GM12801 (cell line): ENCODE measurements around the gene REX1BD.

ENCODE experiments used
- TF ChIP-seq, protein P1 (sequence below): IDR thresholded peaks from one replicate; pipeline ENCODE4 v1.5.1; 2011; ENCODE audit warnings: control low read depth; ENCODE audit not compliant: insufficient read length; ENCODE audit errors: extremely low read depth

REX1BD gene

DNA sequence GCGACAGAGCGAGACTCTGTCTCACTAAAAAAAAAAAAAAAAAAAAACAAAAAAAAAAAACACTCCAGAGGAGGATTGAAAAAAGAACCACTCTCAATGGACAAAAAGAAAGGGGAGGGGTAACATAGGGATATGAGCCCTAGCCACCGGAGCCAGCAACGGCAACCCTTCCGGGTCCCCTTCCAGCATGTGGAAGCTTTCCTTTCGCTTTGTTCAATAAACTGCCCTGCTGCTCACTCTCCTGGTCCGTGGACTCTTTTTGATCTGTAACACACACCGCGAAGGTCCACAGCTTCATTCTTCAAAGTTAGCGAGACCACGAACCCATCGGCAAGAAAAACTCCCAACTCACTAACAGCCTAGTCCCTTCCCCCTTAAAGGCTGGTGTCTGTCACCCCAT, 1.0 kb upstream of the REX1BD start:
- TF ChIP-seq, protein P1, sequence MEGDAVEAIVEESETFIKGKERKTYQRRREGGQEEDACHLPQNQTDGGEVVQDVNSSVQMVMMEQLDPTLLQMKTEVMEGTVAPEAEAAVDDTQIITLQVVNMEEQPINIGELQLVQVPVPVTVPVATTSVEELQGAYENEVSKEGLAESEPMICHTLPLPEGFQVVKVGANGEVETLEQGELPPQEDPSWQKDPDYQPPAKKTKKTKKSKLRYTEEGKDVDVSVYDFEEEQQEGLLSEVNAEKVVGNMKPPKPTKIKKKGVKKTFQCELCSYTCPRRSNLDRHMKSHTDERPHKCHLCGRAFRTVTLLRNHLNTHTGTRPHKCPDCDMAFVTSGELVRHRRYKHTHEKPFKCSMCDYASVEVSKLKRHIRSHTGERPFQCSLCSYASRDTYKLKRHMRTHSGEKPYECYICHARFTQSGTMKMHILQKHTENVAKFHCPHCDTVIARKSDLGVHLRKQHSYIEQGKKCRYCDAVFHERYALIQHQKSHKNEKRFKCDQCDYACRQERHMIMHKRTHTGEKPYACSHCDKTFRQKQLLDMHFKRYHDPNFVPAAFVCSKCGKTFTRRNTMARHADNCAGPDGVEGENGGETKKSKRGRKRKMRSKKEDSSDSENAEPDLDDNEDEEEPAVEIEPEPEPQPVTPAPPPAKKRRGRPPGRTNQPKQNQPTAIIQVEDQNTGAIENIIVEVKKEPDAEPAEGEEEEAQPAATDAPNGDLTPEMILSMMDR, result no peak

GRCh38 chr19:18587962-18588610, 512 bp upstream of the REX1BD start:
- TF ChIP-seq, protein P1, result no peak

DNA sequence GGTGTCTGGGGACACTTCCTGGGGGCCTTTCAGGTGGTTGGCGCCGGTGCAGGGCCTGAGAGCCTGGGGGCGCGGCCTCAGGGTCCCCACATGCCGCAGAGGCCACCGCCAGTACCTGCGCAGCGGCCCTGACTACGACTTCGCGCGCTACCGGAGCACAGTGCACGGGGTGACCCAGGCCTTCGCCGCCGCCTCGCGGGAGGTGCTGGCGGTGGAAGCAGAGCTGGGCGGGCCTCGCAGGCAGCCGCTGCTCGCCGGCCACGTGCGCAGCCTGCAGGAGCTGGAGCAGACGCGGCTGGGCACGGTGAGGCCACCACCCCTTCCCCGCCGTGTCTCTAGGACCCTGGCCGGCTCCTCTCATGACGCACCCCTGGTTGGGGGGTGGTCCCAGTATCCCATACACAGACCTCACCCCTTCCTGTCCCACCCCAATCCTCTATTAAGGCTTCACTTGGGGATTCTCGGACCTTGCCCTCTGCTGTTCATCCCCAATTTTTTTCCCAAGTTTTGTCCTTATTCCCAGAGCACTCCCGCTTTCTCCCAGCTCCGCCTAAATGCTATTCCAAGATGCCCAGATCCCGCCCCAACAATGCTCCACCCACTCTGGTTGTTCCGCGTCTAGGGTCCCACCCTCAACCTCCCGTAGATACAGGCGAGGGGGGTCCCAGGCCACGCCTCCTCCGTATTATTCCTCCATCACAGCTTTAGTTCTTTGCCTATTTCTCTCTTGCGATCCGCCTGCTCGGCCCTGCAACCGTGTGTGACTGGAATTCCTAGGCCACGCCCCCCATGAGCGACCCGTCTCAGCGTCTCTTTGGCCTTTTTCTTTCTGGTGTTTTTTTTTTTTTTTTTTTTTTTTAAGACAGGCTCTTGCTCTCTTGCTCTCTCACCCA, 1.0 kb downstream of the REX1BD start:
- TF ChIP-seq, protein P1, result no peak

GRCh38 chr19:18590273-18591272, 2.0 kb downstream of the REX1BD start:
- TF ChIP-seq, protein P1, result no peak

- TF ChIP-seq, protein P1, result no peak
Measured at GRCh38 chr19:18591735-18592385, 3.3 kb downstream of the REX1BD start.

DNA sequence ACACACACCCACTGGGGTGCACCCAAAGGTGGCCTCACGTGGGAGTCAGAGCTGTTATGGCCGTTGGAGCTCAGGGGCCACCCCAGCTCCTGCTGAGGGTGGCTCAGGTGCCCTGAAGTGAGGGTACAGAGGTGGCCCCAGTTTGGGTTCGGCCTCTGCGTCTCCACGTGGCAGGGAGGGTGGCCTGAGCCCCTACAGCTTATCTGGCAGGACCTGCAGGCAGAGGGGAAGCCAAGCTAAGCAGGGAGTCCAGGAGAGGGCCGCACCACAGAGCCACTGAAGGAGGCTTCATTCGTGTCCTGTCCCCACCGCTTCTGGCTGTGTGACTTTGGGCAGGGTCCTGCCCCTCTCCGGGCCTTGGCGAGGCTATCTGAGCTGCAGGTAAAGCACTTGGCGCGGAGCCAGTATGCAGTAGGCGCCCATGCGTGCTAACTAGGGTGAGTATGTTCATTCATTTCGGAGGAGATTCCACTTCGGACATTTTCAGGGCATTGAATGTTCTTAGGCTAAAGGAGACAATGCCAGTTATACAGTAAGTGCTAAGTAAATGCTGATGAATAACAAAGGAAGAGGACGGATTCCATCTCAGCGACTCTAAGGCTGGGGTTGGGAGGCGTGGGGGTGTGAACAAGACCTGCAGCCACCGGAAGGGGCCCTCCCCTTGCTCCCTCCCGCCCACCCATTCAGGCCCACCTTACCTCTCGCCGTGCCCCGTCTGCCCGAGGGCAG, 4.9 kb downstream of the REX1BD start:
- TF ChIP-seq, protein P1, result no peak
